Glutamatergic neuron (in vitro differentiated cells): Measurements from ENCODE around the gene C1QTNF5. TPM values are rescaled to one million over a fixed set of nuclear protein-coding genes. Genes with fewer than 3 reads are reported as not detected.

ENCODE experiments used
- DNase-seq: peaks from one replicate; pipeline ENCODE4 v3.0.0; 2022
- H3K27ac Mint-ChIP-seq: one replicate; pipeline ENCODE4 v1.8.0; 2020; ENCODE audit warnings: mild to moderate bottlenecking, mixed read lengths, inconsistent platforms; ENCODE audit not compliant: unreplicated experiment
- H3K27me3 Mint-ChIP-seq: one replicate; pipeline ENCODE4 v1.8.0; 2020; ENCODE audit warnings: mild to moderate bottlenecking, moderate library complexity, mixed read lengths, inconsistent platforms; ENCODE audit not compliant: unreplicated experiment
- H3K36me3 Mint-ChIP-seq: one replicate; pipeline ENCODE4 v1.8.0; 2020; ENCODE audit warnings: mild to moderate bottlenecking, mixed read lengths, inconsistent platforms; ENCODE audit not compliant: unreplicated experiment
- H3K4me1 Mint-ChIP-seq: one replicate; pipeline ENCODE4 v1.8.0; 2020; ENCODE audit warnings: mild to moderate bottlenecking, low read depth, mixed read lengths, inconsistent platforms; ENCODE audit not compliant: unreplicated experiment
- H3K4me3 Mint-ChIP-seq: one replicate; pipeline ENCODE4 v1.8.0; 2020; ENCODE audit warnings: mild to moderate bottlenecking, mixed read lengths, inconsistent platforms; ENCODE audit not compliant: unreplicated experiment
- H3K9me3 Mint-ChIP-seq: one replicate; pipeline ENCODE4 v1.8.0; 2020; ENCODE audit warnings: mild to moderate bottlenecking, moderate library complexity, mixed read lengths, inconsistent platforms; ENCODE audit not compliant: unreplicated experiment
- total RNA-seq: library from RNA; stranded (reverse); fragmentation: NEBNext Ultra II Directional; extraction: Animal tissue kit (Norgen Biotek cat#: 25700); gene quantifications from one replicate; pipeline ENCODE4 v1.2.1, GENCODE V29; 2021; ENCODE audit not compliant: unreplicated experiment
- TF ChIP-seq, protein P1 (sequence below): fragments of 200-600 bp; sonication (generic); IDR thresholded peaks from one replicate; pipeline ENCODE4 v1.5.0; 2021; ENCODE audit not compliant: partially characterized antibody, unreplicated experiment

Gene C1QTNF5
- total RNA-seq, 1 donor from 2014 or later, result 0.32 TPM

DNA sequence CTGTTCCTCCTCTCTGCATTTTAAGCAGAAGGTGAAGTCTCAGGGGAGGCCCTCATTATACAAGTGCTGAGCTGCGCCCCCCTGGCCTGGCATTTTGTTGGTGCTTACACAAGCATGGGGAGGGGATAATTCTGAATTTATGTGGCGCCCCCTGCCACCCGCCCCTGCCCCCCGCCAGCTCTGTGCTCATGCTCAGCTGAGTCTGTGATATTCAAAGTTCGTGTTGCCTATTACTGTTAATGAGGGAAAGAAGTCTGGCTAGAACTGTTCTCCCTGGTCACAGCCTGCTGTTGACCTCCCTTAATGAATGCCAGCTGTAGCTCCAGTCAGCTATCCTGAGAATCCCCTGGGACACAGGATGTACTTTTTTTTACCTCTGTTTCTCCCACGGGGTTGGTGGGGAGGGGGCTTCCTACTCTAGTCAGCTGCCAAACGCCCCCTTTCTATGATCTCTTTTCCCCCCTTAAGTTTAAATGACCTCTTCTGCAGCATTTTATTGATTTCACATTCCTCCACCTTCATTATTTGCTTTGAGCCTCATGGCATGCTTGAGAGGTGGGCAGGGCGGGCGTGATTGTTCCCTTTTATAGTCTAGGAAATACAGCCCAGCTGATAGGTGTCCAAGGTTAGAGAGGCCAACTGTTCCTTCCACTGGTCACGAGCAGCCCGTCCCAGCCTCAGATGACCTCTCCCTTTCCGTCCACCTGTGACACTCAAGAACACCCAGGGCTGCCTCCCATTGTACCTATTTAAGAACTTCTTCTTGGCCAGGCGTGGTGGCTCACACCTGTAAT, 28.6 kb upstream of the C1QTNF5 start:
- Mint-ChIP-seq H3K36me3 (no peaks in the 10 kb centered on the region), H3K27ac (no peak overlapping the region)
- TF ChIP-seq, protein P1, sequence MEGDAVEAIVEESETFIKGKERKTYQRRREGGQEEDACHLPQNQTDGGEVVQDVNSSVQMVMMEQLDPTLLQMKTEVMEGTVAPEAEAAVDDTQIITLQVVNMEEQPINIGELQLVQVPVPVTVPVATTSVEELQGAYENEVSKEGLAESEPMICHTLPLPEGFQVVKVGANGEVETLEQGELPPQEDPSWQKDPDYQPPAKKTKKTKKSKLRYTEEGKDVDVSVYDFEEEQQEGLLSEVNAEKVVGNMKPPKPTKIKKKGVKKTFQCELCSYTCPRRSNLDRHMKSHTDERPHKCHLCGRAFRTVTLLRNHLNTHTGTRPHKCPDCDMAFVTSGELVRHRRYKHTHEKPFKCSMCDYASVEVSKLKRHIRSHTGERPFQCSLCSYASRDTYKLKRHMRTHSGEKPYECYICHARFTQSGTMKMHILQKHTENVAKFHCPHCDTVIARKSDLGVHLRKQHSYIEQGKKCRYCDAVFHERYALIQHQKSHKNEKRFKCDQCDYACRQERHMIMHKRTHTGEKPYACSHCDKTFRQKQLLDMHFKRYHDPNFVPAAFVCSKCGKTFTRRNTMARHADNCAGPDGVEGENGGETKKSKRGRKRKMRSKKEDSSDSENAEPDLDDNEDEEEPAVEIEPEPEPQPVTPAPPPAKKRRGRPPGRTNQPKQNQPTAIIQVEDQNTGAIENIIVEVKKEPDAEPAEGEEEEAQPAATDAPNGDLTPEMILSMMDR, result no peak

DNA sequence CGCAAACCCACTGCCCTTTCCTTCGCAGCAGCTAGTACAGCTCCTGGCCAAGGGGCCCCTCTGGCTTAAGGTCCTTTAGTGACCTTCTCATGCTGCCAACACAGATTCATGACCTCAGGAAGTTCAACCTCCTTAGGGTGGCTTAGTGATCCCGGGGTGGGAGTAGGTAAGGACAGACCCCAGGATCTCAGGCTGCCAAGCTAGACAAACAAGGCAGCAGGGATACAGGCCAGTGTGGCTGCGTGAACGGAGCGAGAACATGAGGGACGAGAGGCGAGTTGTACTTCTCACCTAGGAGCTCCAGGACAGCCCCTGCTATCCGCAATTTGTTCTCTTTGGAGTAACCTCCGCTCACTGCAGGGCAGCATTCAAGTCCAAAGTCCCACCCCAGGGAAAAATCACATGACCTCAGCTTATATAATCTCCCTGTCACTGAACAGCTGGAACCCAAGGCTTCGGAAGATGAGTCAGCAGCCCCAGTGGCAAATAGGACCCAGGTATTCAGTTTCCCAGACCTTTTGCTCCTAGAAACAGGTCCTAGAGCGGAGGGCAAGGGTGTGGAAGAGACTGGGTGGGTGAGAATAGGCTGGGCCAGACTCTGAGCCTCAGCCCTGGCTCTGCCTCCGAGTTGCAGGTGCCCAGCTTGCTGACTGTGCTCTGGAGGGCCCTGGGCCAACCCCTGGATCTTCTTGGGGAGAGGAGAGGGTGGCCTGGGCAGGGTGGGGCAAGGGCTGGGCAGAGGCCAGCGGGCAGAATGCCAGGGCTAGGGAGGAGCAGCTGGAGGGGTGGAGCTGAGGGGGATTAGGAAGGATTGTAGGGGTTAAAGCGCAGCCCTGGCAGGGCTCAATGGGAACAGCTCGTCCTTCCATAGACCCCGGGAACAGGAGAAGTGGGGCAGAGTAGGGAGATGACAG, 27.7 kb upstream of the C1QTNF5 start:
- peaks cover 3% of the 10 kb centered on the region for H3K9me3 Mint-ChIP-seq
- DNase-seq, result no peak
- no peaks in the 10 kb centered on the region for H3K36me3 Mint-ChIP-seq
- peaks cover 15% of the 10 kb centered on the region for H3K27me3 Mint-ChIP-seq
- no peak overlapping the region for H3K27ac Mint-ChIP-seq
- TF ChIP-seq, protein P1, result no peak
- no peak overlapping the region for H3K4me3 Mint-ChIP-seq
- H3K4me1 Mint-ChIP-seq, result peaks cover 40% of the 10 kb centered on the region

More for the DNA sequence above, 28.6 kb upstream of the C1QTNF5 start:
- Mint-ChIP-seq H3K4me3 (peak overlapping the region; percentile 61), H3K9me3 (peaks cover 3% of the 10 kb centered on the region), H3K27me3 (peaks cover 14% of the 10 kb centered on the region), H3K4me1 (peaks cover 40% of the 10 kb centered on the region)
- DNase-seq, result no peak

DNA sequence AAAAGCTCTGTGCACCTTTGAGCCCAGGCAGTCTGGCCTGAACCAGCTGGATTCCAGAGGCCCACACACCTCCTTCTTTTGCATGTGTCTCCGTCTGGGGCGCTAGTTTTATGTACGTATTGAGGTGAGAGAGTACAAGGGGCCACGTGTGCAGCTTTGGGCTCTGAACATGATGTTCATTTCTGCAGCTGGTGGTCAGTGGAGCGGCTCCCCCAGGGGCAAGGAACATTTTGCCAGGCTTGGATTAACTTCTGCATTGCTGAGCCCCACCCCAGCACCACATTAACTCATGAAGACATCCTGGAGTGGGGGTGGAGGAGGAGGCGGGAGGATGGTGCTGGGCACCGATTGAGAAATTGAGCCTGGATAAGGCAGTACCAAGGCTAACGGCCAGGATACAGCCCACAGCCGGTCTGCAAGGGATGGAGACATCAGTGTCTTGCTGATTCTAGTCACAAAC, 27.0 kb upstream of the C1QTNF5 start:
- Mint-ChIP-seq H3K27me3 (peaks cover 16% of the 10 kb centered on the region), H3K9me3 (peaks cover 3% of the 10 kb centered on the region), H3K4me1 (peaks cover 40% of the 10 kb centered on the region), H3K27ac (no peak overlapping the region), H3K36me3 (no peaks in the 10 kb centered on the region), H3K4me3 (no peak overlapping the region)
- TF ChIP-seq, protein P1, result no peak
- DNase-seq, result no peak

DNA sequence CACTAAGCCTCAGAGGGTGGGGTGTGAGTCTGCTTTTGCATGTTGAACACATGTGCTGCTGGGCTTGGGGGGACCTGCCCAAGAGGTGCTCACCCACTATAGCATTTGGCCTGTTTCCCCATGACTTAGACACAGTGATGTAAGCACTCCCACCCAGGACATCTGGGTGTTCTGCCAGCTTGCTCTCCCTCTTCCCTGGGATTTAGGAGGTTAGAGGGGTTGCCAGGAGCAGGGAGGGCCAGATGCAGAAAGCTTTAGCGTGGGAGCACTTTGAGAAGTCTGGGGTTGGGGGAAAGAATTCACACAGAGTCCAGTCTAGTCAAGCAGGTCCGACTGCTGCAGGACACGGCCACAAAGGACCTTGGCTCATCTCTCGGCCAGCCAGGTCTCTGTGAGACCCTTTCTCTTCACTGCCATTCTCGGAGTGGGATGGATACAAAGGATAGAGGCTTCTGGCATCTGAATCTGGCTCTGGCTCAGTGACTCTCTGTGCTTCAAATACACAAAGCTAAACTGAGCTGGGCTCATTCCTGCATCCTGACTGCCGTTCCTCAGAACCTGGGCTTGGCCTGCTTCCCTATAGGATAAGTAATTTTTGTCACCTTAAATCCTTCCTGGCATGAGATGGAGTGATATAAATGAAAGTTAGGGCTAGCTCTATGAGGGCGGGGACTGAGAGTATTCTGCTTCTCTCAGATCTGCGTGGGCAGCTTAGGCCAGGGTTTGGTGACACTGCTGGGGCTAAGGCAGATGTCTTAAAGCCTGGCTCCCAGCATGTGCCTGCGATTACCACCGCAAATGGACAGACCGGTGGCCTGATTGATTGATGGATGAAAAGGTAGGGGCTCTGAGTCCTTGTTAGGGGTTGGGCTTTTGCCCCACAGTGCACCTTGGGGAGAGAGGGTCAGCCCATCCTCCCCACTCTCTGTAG, 26.3 kb upstream of the C1QTNF5 start:
- Mint-ChIP-seq H3K9me3 (peaks cover 7% of the 10 kb centered on the region), H3K27ac (no peak overlapping the region), H3K27me3 (peaks cover 19% of the 10 kb centered on the region), H3K36me3 (no peaks in the 10 kb centered on the region), H3K4me3 (no peak overlapping the region), H3K4me1 (peaks cover 43% of the 10 kb centered on the region)
- TF ChIP-seq, protein P1, result no peak
- DNase-seq, result no peak
